ENCODE results near the gene HCK.
A peak's percentile ranks its signal among the peaks of the same experiment; 100 is the strongest.

HCK gene

GRCh38 chr20:32059189-32059588 lies 7.1 kb downstream of the HCK start:
- DNase-seq (ENCODE audit: insufficient read length, low spot score), result no peak
- no peak for TF ChIP-seq POLR2A (IDR thresholded peaks at IDR 0.05; ENCODE audit: low read depth, low read length)
- no peak for FAIRE-seq

GRCh38 chr20:32062776-32063170 lies 10.7 kb downstream of the HCK start:
- FAIRE-seq, result no peak
- TF ChIP-seq POLR2A (IDR thresholded peaks at IDR 0.05; ENCODE audit: low read depth, low read length), result no peak
- no peak for DNase-seq (ENCODE audit: insufficient read length, low spot score)

- DNase-seq (ENCODE audit: insufficient read length, low spot score), result no peak
- no peak for TF ChIP-seq POLR2A (IDR thresholded peaks at IDR 0.05; ENCODE audit: low read depth, low read length)
- no peak for FAIRE-seq
Observed at GRCh38 chr20:32063695-32064094, 11.7 kb downstream of the HCK start.

GRCh38 chr20:32064667-32065066 lies 12.6 kb downstream of the HCK start:
- no peak for TF ChIP-seq POLR2A (IDR thresholded peaks at IDR 0.05; ENCODE audit: low read depth, low read length)
- DNase-seq (ENCODE audit: insufficient read length, low spot score) (no peak), FAIRE-seq (no peak)

- no peak for FAIRE-seq
- no peak for TF ChIP-seq POLR2A (IDR thresholded peaks at IDR 0.05; ENCODE audit: low read depth, low read length)
- DNase-seq (ENCODE audit: insufficient read length, low spot score), result peak; percentile 25
Observed at GRCh38 chr20:32067234-32067821, 15.3 kb downstream of the HCK start.

- DNase-seq (ENCODE audit: insufficient read length, low spot score), result no peak
- no peak for TF ChIP-seq POLR2A (IDR thresholded peaks at IDR 0.05; ENCODE audit: low read depth, low read length)
- FAIRE-seq, result no peak
Observed at GRCh38 chr20:32068174-32068573, 16.1 kb downstream of the HCK start.

- TF ChIP-seq POLR2A (IDR thresholded peaks at IDR 0.05; ENCODE audit: low read depth, low read length), result no peak
- FAIRE-seq, result no peak
- no peak for DNase-seq (ENCODE audit: insufficient read length, low spot score)
Observed at GRCh38 chr20:32069711-32070110, 17.7 kb downstream of the HCK start.

- FAIRE-seq (no peak), DNase-seq (ENCODE audit: insufficient read length, low spot score) (no peak)
- no peak for TF ChIP-seq POLR2A (IDR thresholded peaks at IDR 0.05; ENCODE audit: low read depth, low read length)
Observed at GRCh38 chr20:32070282-32070681, 18.2 kb downstream of the HCK start.

GRCh38 chr20:32070690-32071213 lies 18.7 kb downstream of the HCK start:
- no peak for TF ChIP-seq POLR2A (IDR thresholded peaks at IDR 0.05; ENCODE audit: low read depth, low read length)
- FAIRE-seq (no peak), DNase-seq (ENCODE audit: insufficient read length, low spot score) (no peak)

GRCh38 chr20:32071395-32072167 lies 19.5 kb downstream of the HCK start:
- no peak for TF ChIP-seq POLR2A (IDR thresholded peaks at IDR 0.05; ENCODE audit: low read depth, low read length)
- FAIRE-seq (no peak), DNase-seq (ENCODE audit: insufficient read length, low spot score) (no peak)

- no peak for FAIRE-seq
- TF ChIP-seq POLR2A (IDR thresholded peaks at IDR 0.05; ENCODE audit: low read depth, low read length), result no peak
- no peak for DNase-seq (ENCODE audit: insufficient read length, low spot score)
Observed at GRCh38 chr20:32072168-32072750, 20.2 kb downstream of the HCK start.

GRCh38 chr20:32075534-32075933 lies 23.5 kb downstream of the HCK start:
- TF ChIP-seq POLR2A (IDR thresholded peaks at IDR 0.05; ENCODE audit: low read depth, low read length), result no peak
- DNase-seq (ENCODE audit: insufficient read length, low spot score) (no peak), FAIRE-seq (no peak)

- no peak for TF ChIP-seq POLR2A (IDR thresholded peaks at IDR 0.05; ENCODE audit: low read depth, low read length)
- DNase-seq (ENCODE audit: insufficient read length, low spot score) (no peak), FAIRE-seq (no peak)
Observed at GRCh38 chr20:32077190-32077589, 25.1 kb downstream of the HCK start.

- no peak for TF ChIP-seq POLR2A (IDR thresholded peaks at IDR 0.05; ENCODE audit: low read depth, low read length)
- FAIRE-seq (no peak), DNase-seq (ENCODE audit: insufficient read length, low spot score) (no peak)
Observed at GRCh38 chr20:32078322-32078721, 26.3 kb downstream of the HCK start.

GRCh38 chr20:32078791-32079190 lies 26.7 kb downstream of the HCK start:
- DNase-seq (ENCODE audit: insufficient read length, low spot score) (no peak), FAIRE-seq (no peak)
- no peak for TF ChIP-seq POLR2A (IDR thresholded peaks at IDR 0.05; ENCODE audit: low read depth, low read length)
